Tibial artery (tissue), 4 donors: ENCODE measurements around the gene RAPGEF6.

Experiments
- DNase-seq, 2 donors: peaks; one replicate each; pipeline ENCODE4 v3.0.0-alpha.2; 2019
- H3K27ac ChIP-seq, 2 donors: fragments of 200-600 bp; sonication (generic) in 1 of 2; 1 replicate in 1 of 2; 2 replicates in 1 of 2; pipeline ENCODE4 v1.5.1; 2018 to 2019; ENCODE audit warnings: mild to moderate bottlenecking in 1 of 2
- H3K27me3 ChIP-seq, 2 donors: fragments of 200-600 bp; sonication (generic) in 1 of 2; one replicate each; pipeline versions ENCODE4 v1.5.1 to v1.6.0; 2016 to 2019
- H3K36me3 ChIP-seq, 3 donors: fragments of 200-600 bp; sonication (generic) in 2 of 3; one replicate each; pipeline ENCODE4 v1.5.1; 2016 to 2019; ENCODE audit warnings: mild to moderate bottlenecking in 2 of 3
- H3K4me1 ChIP-seq, 4 donors: fragments of 200-600 bp; sonication (generic) in 2 of 4; 1 replicate in 3 of 4; 2 replicates in 1 of 4; pipeline ENCODE4 v1.5.1; 2016 to 2019
- H3K4me3 ChIP-seq, 2 donors: fragments of 200-600 bp; sonication (generic) in 1 of 2; 1 replicate in 1 of 2; 2 replicates in 1 of 2; pipeline ENCODE4 v1.5.1; 2018 to 2019; ENCODE audit warnings: mild to moderate bottlenecking in 2 of 2
- H3K9me3 ChIP-seq, 3 donors: fragments of 200-600 bp; sonication (generic) in 1 of 3; one replicate each; pipeline ENCODE4 v1.5.1; 2016 to 2019
- CTCF ChIP-seq, 2 experiments: fragments of 200-600 bp in 1 of 2; fragments of 450-650 bp in 1 of 2; IDR thresholded peaks; one replicate each; pipeline ENCODE4 v1.5.1; 2017 to 2019; ENCODE audit warnings: antibody characterized with exemption in 2 of 2, mild to moderate bottlenecking in 1 of 2, moderate library complexity in 1 of 2
- intact Hi-C: fragments of 100-400 bp; cut with DNase I; formaldehyde crosslinking; loops from one replicate; pipeline ENCODE4 v1.15.0; 2023; ENCODE audit warnings: low total_unique reads

The RAPGEF6 gene

GRCh38 chr5:131450941-131451340 lies 184.1 kb downstream of the RAPGEF6 start:
- TF ChIP-seq CTCF (IDR thresholded peaks at IDR 0.05): no peak
- Histone ChIP-seq H3K4me1 (peaks cover 0 to 3% (median 0%) of the 10 kb centered on the region in 4 donors), H3K27me3 (no peaks in the 10 kb centered on the region), H3K4me3 (no peak overlapping the region), H3K27ac (no peak overlapping the region), H3K9me3 (no peaks in the 10 kb centered on the region), H3K36me3 (peaks cover 34 to 44% (median 35%) of the 10 kb centered on the region in 3 donors)
- no peak for DNase-seq
- intact Hi-C loops: no loop called here

GRCh38 chr5:131441184-131441583 lies 193.8 kb downstream of the RAPGEF6 start:
- H3K9me3 ChIP-seq: no peaks in the 10 kb centered on the region
- no peak overlapping the region for H3K27ac ChIP-seq
- intact Hi-C loops: no loop called here
- H3K27me3 ChIP-seq: no peaks in the 10 kb centered on the region
- no peak for TF ChIP-seq CTCF (IDR thresholded peaks at IDR 0.05)
- peaks cover 37 to 75% (median 65%) of the 10 kb centered on the region in 3 donors for H3K36me3 ChIP-seq
- H3K4me3 ChIP-seq: no peak overlapping the region
- no peaks in the 10 kb centered on the region for H3K4me1 ChIP-seq
- DNase-seq: no peak

- peak in 1 of 2 donors; percentile 30 for DNase-seq
- no peak overlapping the region for H3K27ac ChIP-seq
Measured at GRCh38 chr5:131436081-131436480, 198.9 kb downstream of the RAPGEF6 start.

GRCh38 chr5:131433109-131433508 lies 201.9 kb downstream of the RAPGEF6 start:
- no peak for DNase-seq
- Histone ChIP-seq H3K4me3 (no peak overlapping the region), H3K36me3 (peaks cover 11 to 65% (median 62%) of the 10 kb centered on the region in 3 donors), H3K4me1 (no peaks in the 10 kb centered on the region), H3K27ac (no peak overlapping the region), H3K9me3 (no peaks in the 10 kb centered on the region), H3K27me3 (no peaks in the 10 kb centered on the region)
- intact Hi-C loops: no loop called here
- TF ChIP-seq CTCF (IDR thresholded peaks at IDR 0.05): no peak

More at GRCh38 chr5:131436081-131436480, 198.9 kb downstream of the RAPGEF6 start:
- H3K9me3 ChIP-seq: no peaks in the 10 kb centered on the region
- H3K36me3 ChIP-seq: peaks cover 30 to 76% (median 67%) of the 10 kb centered on the region in 3 donors
- intact Hi-C loops: no loop called here
- no peak overlapping the region for H3K4me3 ChIP-seq
- H3K4me1 ChIP-seq: no peaks in the 10 kb centered on the region
- H3K27me3 ChIP-seq: no peaks in the 10 kb centered on the region
- no peak for TF ChIP-seq CTCF (IDR thresholded peaks at IDR 0.05)

- Histone ChIP-seq H3K9me3 (no peaks in the 10 kb centered on the region), H3K4me3 (no peak overlapping the region), H3K36me3 (peaks cover 19 to 63% (median 51%) of the 10 kb centered on the region in 3 donors), H3K27ac (no peak overlapping the region), H3K27me3 (no peaks in the 10 kb centered on the region), H3K4me1 (no peaks in the 10 kb centered on the region)
- DNase-seq: no peak
- intact Hi-C loops: no loop called here
- no peak for TF ChIP-seq CTCF (IDR thresholded peaks at IDR 0.05)
Measured at GRCh38 chr5:131431794-131432193, 203.2 kb downstream of the RAPGEF6 start.

GRCh38 chr5:131430794-131431193 lies 204.2 kb downstream of the RAPGEF6 start:
- Histone ChIP-seq H3K4me1 (no peaks in the 10 kb centered on the region), H3K9me3 (no peaks in the 10 kb centered on the region), H3K27ac (no peak overlapping the region), H3K36me3 (peaks cover 19 to 69% (median 52%) of the 10 kb centered on the region in 3 donors), H3K4me3 (no peak overlapping the region), H3K27me3 (no peaks in the 10 kb centered on the region)
- TF ChIP-seq CTCF (IDR thresholded peaks at IDR 0.05): no peak
- intact Hi-C loops: no loop called here
- DNase-seq: no peak
